ENCODE results near the gene PLAAT4.

PLAAT4 gene

GRCh38 chr11:63505857-63506528 is 30.6 kb upstream of the PLAAT4 start, which contains the start of gene LGALS12:
Gene LGALS12 (plus strand): TSS chr11:63506084. CDS start chr11:63506459, 375 bp downstream.
- TF ChIP-seq EP300 (IDR thresholded peaks at IDR 0.05; ENCODE audit: borderline replicate concordance) (no peak), NFIC (IDR thresholded peaks at IDR 0.05) (no peak), YY1 (IDR thresholded peaks at IDR 0.05; ENCODE audit: low read depth) (no peak), TEAD4 (IDR thresholded peaks at IDR 0.05) (no peak)
- TF ChIP-seq, protein P1, sequence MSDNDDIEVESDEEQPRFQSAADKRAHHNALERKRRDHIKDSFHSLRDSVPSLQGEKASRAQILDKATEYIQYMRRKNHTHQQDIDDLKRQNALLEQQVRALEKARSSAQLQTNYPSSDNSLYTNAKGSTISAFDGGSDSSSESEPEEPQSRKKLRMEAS (IDR thresholded peaks at IDR 0.05) = no peak

GRCh38 chr11:63506876-63507275 is 29.7 kb upstream of the PLAAT4 start:
- TF ChIP-seq EGR1 (IDR thresholded peaks at IDR 0.05) (no peak), CEBPB (IDR thresholded peaks at IDR 0.05) (no peak), REST (IDR thresholded peaks at IDR 0.05; ENCODE audit: low read depth) (no peak), NFIC (IDR thresholded peaks at IDR 0.05) (no peak), TEAD4 (IDR thresholded peaks at IDR 0.05) (no peak), FOXM1 (IDR thresholded peaks at IDR 0.05; ENCODE audit: borderline replicate concordance, low read depth) (no peak), RAD21 (IDR thresholded peaks at IDR 0.05; ENCODE audit: low read depth) (no peak), CREB1 (IDR thresholded peaks at IDR 0.05; ENCODE audit: low read depth) (no peak), EP300 (IDR thresholded peaks at IDR 0.05; ENCODE audit: borderline replicate concordance) (no peak), ZBTB7A (IDR thresholded peaks at IDR 0.05; ENCODE audit: low read depth) (no peak)
- TF ChIP-seq, protein P1 (IDR thresholded peaks at IDR 0.05) = no peak
- TF ChIP-seq, protein P2, sequence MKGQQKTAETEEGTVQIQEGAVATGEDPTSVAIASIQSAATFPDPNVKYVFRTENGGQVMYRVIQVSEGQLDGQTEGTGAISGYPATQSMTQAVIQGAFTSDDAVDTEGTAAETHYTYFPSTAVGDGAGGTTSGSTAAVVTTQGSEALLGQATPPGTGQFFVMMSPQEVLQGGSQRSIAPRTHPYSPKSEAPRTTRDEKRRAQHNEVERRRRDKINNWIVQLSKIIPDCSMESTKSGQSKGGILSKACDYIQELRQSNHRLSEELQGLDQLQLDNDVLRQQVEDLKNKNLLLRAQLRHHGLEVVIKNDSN (IDR thresholded peaks at IDR 0.05) = no peak

- TF ChIP-seq EP300 (IDR thresholded peaks at IDR 0.05; ENCODE audit: borderline replicate concordance) = no peak
- TF ChIP-seq CREB1 (IDR thresholded peaks at IDR 0.05; ENCODE audit: low read depth) = no peak
- no peak for TF ChIP-seq CEBPB (IDR thresholded peaks at IDR 0.05)
- no peak for TF ChIP-seq REST (IDR thresholded peaks at IDR 0.05; ENCODE audit: low read depth)
- TF ChIP-seq YY1 (IDR thresholded peaks at IDR 0.05; ENCODE audit: low read depth) = no peak
- TF ChIP-seq TCF12 (IDR thresholded peaks at IDR 0.05; ENCODE audit: low read depth) = no peak
- TF ChIP-seq FOXM1 (IDR thresholded peaks at IDR 0.05; ENCODE audit: borderline replicate concordance, low read depth) = no peak
- TF ChIP-seq, protein P1 (IDR thresholded peaks at IDR 0.05) = no peak
- no peak for TF ChIP-seq EGR1 (IDR thresholded peaks at IDR 0.05)
These were observed 29.1 kb upstream of the PLAAT4 start for GRCh38 chr11:63507511-63507910.

GRCh38 chr11:63508009-63508408 is 28.6 kb upstream of the PLAAT4 start:
- TF ChIP-seq, protein P1 (IDR thresholded peaks at IDR 0.05) = no peak
- TF ChIP-seq TCF12 (IDR thresholded peaks at IDR 0.05; ENCODE audit: low read depth) = no peak
- TF ChIP-seq YY1 (IDR thresholded peaks at IDR 0.05; ENCODE audit: low read depth) = no peak
- TF ChIP-seq RAD21 (IDR thresholded peaks at IDR 0.05; ENCODE audit: low read depth) = peak; percentile 54
- no peak for TF ChIP-seq CEBPB (IDR thresholded peaks at IDR 0.05)

DNA sequence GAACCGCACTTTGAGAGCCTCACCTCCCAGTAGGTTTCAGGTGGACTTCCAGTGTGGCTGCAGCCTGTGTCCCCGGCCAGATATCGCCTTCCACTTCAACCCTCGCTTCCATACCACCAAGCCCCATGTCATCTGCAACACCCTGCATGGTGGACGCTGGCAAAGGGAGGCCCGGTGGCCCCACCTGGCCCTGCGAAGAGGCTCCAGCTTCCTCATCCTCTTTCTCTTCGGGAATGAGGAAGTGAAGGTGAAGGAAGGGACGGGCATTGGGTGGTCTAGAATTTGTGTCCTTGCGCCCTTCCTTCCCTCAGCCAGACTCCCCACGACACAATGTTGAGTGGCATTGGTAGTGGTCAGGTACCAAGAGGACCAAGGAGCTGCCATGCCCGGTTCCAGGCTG is 27.9 kb upstream of the PLAAT4 start:
- no peak for TF ChIP-seq TAF1 (IDR thresholded peaks at IDR 0.05; ENCODE audit: low read depth)
- TF ChIP-seq EGR1 (IDR thresholded peaks at IDR 0.05) = no peak
- no peak for TF ChIP-seq CEBPB (IDR thresholded peaks at IDR 0.05)
- no peak for TF ChIP-seq CREB1 (IDR thresholded peaks at IDR 0.05; ENCODE audit: low read depth)
- TF ChIP-seq NFIC (IDR thresholded peaks at IDR 0.05) = no peak
- TF ChIP-seq FOXM1 (IDR thresholded peaks at IDR 0.05; ENCODE audit: borderline replicate concordance, low read depth) = no peak
- TF ChIP-seq REST (IDR thresholded peaks at IDR 0.05; ENCODE audit: low read depth) = no peak
- no peak for TF ChIP-seq YY1 (IDR thresholded peaks at IDR 0.05; ENCODE audit: low read depth)
- TF ChIP-seq TEAD4 (IDR thresholded peaks at IDR 0.05) = no peak

Measured in Ishikawa (cell line).